GM23338 (cell line): ENCODE measurements around the gene CAPNS2.

ENCODE experiments used
- EZH2 ChIP-seq: fragments of 200-600 bp; sonication (generic); IDR thresholded peaks from one replicate; pipeline ENCODE4 v1.8.0; 2017; ENCODE audit warnings: antibody characterized with exemption, mild to moderate bottlenecking, low read depth; ENCODE audit not compliant: unreplicated experiment
- EZH2phosphoT487 ChIP-seq: fragments of 200-600 bp; sonication (generic); IDR thresholded peaks from one replicate; pipeline ENCODE4 v1.8.1; 2018; ENCODE audit warnings: antibody characterized with exemption; ENCODE audit not compliant: unreplicated experiment
- POLR2AphosphoS5 ChIP-seq: IDR thresholded peaks from 2 replicates; pipeline ENCODE4 v1.6.1; 2016; ENCODE audit warnings: antibody characterized with exemption, low read depth
- REST ChIP-seq: IDR thresholded peaks from one replicate; pipeline ENCODE4 v1.6.1; 2018; ENCODE audit warnings: antibody characterized with exemption; ENCODE audit not compliant: unreplicated experiment
- TF ChIP-seq, protein P1 (sequence below), 2 experiments: fragments of 200-600 bp in 1 of 2; sonication (generic) in 1 of 2; conservative IDR thresholded peaks; 2 replicates each; pipeline versions ENCODE4 v1.5.1 to v1.6.1; 2016 to 2017; ENCODE audit warnings: antibody characterized with exemption in 2 of 2, low read depth in 2 of 2, mild to moderate bottlenecking in 2 of 2, moderate library complexity in 1 of 2

- TF ChIP-seq EZH2 = no peak
- TF ChIP-seq, protein P1, sequence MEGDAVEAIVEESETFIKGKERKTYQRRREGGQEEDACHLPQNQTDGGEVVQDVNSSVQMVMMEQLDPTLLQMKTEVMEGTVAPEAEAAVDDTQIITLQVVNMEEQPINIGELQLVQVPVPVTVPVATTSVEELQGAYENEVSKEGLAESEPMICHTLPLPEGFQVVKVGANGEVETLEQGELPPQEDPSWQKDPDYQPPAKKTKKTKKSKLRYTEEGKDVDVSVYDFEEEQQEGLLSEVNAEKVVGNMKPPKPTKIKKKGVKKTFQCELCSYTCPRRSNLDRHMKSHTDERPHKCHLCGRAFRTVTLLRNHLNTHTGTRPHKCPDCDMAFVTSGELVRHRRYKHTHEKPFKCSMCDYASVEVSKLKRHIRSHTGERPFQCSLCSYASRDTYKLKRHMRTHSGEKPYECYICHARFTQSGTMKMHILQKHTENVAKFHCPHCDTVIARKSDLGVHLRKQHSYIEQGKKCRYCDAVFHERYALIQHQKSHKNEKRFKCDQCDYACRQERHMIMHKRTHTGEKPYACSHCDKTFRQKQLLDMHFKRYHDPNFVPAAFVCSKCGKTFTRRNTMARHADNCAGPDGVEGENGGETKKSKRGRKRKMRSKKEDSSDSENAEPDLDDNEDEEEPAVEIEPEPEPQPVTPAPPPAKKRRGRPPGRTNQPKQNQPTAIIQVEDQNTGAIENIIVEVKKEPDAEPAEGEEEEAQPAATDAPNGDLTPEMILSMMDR (conservative IDR thresholded peaks at IDR 0.05; ENCODE audit: low read depth in 2 of 2) = no peak
- no peak for TF ChIP-seq POLR2AphosphoS5
- TF ChIP-seq EZH2phosphoT487 = no peak
- TF ChIP-seq REST = no peak
Measured at GRCh38 chr16:55588799-55589198, 22.3 kb downstream of the CAPNS2 start.
